ENCODE results near the gene EIF4G3.
"Not testable (repeated sequence)": the region's sequence is repeated elsewhere in the genome, so short reads cannot be mapped to it uniquely, and the experiment has no call there.

The EIF4G3 gene

DNA sequence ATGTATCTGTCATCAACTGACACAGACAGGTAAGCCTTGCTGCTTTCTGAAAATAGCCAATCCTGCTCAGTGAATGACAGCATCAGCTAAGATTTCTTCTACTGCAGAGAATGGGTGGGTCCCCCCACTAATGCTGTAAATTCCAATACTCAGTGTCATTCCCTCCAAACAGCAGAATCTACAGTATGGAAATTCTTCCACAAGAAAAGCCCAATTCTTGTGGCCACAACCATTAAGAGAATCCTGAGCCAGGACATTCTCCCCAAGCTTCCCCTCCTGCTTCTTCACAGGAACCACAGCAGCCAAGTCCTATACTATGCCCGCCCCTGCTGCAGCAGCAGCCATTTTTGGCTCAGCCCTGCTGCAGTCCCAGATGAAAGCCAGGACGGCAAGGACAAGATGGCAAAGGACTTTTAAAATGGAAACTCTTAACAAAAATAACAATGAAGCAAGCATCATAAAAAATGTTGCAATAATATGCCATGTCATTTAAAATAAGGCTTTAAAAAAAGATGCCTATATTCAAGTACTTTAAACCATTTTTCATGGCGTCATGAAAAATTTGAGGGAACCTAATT, 26.8 kb downstream of the EIF4G3 start:
- DNase-seq (ENCODE audit: low read depth), result no peak

DNA sequence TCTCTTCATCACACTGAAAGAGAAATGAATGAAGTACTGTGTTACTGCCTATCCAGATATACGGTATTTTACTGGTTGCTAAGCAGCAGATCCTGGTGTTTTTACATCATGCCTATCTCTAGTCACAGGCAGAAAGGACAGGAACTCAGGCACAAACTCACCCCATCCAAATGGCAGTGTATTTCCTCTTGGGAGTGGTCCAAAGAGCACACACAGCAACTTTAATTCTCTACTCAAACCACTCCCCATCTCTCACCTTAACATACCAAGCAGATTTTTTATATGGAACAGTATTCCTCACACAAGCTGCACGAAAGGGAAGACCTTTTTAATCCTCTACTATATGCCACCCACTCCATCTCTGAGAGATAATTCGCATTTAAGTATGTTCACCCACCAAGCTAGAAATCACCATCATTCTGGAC, 27.3 kb downstream of the EIF4G3 start:
- no peak for DNase-seq (ENCODE audit: low read depth)

DNA sequence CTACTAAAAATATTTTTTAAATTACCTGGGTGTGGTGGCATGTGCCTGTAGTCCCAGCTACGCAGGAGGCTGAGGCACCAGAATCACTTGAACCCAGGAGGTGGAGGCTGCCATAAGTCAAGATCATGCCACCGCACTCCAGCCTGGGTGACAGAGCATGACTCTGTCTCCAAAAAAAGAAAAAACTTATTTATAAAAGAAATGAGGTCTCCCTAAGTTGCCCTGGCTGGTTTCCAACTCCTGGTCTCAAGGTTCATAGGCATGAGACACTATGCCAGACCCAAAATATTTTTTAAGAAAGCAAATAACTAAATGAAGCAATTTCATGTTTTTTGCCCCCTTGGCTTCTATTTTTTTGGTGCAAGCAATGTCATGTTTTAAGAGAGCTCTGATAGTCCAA, 32.9 kb downstream of the EIF4G3 start:
- no peak for DNase-seq (ENCODE audit: low read depth)

DNA sequence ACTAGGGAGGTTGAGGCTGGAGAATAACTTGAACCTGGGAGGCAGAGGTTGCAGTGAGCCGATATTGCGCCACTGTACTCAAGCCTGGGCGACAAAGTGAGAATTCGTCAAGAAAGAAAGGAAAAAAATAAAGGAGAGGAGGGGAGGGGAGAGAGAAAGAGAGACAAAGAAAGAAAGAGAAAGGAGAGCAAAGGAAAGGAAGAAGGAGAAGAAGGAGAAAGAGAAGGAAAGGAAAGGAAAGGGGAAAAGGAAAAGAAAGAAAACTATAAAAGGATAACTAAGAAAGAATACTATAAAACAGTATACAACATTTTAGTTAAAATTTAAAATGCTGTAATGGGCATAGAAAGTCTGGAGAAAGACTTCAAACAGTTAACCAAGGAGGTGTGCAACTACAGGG, 33.6 kb downstream of the EIF4G3 start:
- no peak for DNase-seq (ENCODE audit: low read depth)

DNA sequence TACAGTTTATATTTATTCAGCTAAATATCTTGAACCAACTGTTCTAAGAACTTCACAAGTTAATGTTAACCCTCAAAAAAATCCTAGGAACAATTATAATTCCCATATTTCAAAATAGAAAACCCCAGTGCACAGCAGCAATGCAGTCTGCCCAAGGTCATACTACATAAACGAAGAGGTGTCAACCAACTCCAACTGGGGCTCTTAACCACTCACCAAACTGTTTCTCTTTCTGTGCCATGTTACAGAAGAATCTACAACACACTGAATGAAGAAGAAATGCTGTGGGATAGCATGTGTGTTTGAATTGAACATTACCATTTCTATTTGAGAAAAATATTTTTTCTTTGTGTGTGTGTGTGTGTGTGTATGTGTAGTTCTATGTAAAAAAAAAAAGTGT, 35.7 kb downstream of the EIF4G3 start:
- DNase-seq (ENCODE audit: low read depth), result no peak

DNA sequence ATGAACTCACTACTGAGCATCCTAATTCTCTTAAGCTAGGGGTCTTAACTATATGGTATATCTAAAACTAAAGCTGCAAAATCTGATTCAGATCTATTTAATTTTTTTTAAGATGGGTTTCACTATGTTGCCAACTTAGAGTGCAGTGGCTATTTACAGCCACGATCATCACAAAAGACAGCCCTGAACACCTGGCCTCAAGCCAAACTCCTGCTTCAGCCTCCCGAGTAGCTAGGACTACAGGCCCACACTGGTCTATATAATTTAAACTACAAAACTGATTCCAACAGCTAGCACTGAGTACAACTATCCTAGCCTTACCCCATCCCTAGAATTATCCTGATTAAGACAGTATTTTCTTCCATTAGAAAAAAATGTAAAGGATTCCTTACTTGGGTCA, 37.1 kb downstream of the EIF4G3 start:
- DNase-seq (ENCODE audit: low read depth), result no peak

DNA sequence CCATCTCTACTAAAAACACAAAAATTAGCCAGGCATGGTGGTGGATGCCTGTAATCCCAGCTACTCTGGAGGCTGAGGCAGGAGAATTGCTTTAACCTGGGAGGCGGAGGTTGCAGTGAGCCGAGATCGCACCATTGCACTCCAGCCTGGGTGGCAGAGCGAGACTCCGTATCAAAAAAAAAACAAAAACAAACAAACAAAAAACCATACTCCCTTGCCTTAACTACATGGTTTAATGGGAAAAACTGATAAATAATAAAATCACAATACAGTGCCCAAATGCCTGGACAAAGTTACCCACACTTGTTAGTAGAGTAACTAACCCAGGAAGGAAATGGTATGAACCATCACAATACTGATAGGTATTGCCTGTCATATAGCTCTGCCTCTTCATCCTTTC, 40.4 kb downstream of the EIF4G3 start:
- DNase-seq (ENCODE audit: low read depth), result not testable (repeated sequence)

DNA sequence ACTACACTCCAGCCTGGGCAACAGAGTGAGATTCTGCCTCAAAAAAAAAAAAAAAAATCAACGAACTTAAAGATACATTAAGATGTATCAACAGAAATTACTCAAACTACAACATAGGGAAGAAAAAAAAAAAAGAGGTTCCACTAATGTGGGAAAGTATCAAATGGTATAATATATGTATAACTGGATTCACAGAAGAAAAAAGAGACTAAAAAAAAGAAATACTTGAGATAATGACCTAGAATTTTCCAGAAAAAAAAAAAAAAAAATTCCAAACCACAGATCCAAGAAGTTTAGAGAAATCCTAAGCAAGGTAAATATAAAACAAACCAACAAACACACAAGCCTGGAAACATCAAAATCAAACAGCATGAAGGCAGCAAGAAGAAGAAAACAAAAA, 45.5 kb downstream of the EIF4G3 start:
- no peak for DNase-seq (ENCODE audit: low read depth)

DNA sequence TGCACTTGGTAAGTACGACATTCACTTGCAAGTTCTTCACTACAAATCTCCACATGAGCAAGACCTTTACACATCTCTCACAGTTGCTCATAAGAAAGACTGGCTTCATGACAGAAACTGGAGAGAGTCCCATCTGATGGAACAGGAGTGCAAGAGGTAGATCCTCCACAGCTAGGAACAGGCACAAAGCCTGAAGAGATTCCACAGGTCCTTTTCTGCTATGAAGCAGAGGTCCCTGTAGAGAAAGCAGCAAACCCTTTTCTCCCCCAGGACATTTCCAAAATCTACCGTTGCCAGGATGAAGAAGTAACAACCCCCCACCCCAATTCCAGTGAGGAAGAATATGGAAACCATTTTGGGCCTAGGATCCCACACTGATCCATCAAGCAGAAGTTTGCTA, 47.3 kb downstream of the EIF4G3 start:
- DNase-seq (ENCODE audit: low read depth), result no peak

DNA sequence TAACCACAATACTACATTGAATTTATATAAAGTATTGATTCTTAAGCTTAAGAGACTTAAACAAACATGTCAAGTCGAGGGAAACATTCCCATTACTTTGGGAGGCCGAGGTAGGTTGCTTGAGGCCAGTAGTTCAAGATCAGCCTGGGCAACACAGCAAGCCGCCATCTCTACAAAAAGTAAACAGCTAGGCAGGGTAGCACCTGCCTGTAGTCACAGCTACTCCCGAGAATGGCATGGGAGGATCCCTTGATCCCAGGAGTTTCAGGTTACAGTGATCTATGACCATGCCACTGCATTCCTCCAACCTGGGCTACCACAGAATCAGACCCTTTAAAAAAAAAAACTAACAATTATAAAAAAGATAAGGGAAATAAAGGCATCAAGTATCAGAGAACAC, 50.4 kb downstream of the EIF4G3 start:
- DNase-seq (ENCODE audit: low read depth), result no peak

DNA sequence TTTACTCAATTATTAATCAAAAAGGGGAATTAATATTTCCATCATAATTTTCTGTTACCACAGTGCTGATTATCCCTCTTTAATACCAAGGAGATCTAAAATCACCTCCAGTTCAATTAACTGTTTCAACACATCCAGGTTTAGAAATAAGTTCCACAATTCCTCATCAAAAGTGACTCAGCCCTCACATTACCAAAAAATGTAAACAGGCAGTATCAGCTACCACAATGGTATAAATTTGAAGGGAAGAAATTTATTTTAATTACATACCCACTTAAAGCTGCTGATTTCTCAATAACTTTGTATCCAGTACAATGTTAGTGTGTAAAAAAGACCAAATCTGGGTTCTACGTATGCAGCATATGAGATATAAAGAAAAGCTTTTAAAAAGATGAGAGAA, 51.9 kb downstream of the EIF4G3 start:
- no peak for DNase-seq (ENCODE audit: low read depth)

DNA sequence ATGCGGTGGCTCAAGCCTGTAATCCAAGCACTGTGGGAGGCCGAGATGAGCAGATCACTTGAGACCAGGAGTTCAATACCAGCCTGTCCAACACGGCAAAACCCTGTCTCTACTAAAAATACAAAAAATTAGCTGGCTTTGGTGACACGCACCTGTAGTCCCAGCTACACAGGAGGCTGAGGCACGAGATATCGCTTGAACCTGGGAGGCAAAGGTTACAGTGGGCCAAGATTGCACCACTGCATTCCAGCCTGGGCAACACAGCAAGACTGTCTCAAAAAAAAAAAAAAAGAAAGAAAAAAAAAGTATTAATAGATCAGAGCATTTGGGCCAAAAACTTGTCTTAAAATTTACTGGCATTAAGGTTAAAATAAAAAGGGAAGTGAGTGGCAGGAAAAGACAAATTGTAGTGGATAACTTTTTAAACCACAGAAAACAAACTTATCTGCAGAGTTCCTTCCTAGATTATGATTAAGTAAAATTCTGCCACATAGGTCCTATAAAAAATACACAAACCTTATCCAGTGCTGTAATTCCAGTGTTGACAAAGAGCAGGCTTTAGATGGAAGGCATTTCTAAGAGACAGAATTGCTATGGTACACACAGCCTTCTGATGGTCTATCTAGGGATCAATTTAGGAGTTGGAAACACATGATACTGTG, 53.3 kb downstream of the EIF4G3 start:
- DNase-seq (ENCODE audit: low read depth), result no peak

DNA sequence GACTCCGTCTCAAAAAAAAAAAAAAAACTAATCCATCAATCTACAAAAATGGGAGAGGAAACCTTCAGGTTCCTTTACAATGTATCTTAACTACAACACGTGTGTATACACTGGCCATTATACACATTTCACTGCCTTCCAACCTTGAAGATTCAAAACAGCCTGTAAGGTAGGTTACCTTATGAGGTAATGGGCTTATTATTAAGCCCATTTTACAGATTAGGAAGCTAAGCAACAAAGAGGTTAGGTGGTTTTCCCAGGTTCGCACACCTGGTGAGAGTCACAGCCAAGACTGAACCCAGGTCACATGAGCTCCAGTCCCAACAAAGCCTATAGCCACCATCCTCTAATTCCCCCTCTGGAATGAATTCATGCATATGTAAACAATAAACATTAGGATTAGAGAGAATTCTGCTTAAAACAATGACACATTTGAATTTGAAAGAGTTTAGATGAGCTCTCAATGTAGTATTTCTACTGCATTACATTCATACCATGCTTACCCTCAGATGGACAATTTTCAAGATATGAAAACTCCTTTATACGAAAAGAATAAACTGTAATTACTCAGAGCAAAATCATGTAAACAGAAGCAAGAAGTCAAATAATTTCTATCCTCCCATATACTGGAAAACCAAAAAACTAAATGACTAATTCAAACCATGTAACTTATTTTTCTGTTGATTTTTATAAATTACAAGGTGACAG, 54.8 kb downstream of the EIF4G3 start:
- DNase-seq (ENCODE audit: low read depth), result no peak

DNA sequence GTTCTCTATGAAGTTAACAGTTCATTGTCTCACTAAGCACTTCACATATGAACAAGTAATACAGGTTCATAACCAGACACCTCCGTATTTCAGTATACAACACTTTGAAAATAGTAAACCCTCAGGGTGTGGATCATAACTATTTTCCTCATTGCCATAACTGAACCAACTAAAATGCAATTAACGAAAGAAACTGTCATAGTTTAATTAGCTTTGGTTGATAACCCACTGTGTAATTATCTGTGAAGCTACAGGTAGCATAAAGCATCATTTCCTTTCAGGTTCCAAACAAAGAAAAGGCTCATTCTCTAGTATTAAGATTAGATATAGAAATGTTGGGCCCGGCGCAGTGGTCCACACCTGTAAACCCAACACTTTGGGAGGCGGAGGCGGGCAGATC, 58.5 kb downstream of the EIF4G3 start:
- no peak for DNase-seq (ENCODE audit: low read depth)

DNA sequence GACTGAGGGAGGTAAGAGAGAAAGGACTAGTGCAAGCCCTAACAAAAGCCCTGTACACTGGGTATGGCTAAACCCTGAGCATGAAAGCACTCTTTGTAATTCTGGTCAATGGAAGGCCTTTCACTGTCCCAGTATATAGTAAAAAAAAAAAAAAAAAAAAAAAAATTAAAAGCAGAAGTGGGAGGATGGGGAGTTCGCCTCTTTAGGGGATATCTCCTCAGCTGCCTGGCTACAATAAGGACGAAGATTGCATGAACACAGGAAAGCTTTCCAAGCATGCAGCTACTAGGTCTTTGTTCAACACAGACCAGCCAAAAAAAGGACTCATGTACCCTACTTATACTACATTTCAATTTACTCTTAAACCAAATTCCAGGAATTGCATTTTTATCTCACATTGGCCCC, 59.1 kb downstream of the EIF4G3 start:
- no peak for DNase-seq (ENCODE audit: low read depth)

DNA sequence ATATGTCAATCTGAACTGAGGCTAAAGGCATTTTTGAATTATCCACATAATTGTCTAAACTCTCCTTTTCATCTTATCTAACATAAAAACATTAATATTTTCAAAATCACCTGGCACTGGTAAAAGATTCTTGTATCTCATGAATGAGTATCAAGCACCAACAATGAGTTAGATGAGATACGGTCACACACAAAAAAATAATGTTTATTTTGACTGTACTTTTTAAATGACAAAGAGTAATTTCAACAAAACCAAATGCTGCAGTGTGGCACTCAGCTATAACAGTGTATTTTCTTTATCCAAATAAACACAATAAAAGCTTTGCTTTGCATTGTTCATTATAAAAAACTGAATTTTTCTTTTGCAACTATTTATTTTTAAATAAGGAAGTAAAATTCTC, 59.5 kb downstream of the EIF4G3 start:
- no peak for DNase-seq (ENCODE audit: low read depth)

DNA sequence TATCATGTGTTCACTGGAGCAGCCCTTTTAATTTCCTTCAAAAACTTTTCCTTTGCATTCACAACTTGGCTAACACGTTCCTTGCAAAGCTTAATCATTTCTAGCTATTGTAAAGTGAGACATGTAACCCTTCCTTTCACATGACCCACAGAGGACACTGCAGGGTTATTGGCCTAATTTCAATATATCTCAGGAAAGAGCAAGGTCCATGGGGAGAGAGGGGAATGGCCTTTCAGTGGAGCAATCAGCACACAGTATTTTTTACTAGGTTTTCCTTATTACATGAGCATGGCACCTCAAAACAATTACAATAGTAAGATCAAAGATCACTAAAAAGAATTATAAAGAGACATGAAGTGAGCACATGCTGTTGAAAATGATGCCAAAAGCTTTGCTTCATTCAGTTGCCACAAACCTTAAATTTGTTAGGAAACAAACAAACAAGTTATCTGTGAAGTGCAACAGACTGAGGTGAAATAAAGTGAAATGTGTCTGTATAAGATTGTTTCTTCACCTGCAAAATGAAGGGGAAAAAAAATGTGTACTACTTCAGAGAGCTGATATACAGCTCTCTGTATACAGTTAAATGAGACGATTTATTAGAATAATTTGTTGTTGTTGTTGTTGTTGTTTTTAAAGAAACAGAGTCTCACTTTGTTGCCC, 61.5 kb downstream of the EIF4G3 start:
- DNase-seq (ENCODE audit: low read depth), result no peak

DNA sequence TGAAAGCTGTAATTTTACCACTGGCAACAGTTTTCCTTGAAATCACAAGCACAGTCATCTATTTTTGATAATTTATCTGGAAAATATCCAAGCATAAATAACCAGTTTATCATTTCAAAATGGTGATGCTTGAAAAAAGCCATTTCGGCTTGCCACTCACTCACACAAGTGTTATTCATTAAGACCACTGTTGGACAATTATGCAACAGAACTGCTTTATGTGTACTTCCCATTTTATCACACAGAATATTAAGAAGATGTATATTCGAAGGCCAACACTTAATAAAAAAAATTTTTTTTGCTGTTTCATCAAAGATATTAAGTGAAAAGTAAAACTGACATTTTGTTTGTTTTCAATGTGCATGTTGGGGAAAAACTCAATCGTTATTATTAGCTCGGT, 62.3 kb downstream of the EIF4G3 start:
- DNase-seq (ENCODE audit: low read depth), result no peak

DNA sequence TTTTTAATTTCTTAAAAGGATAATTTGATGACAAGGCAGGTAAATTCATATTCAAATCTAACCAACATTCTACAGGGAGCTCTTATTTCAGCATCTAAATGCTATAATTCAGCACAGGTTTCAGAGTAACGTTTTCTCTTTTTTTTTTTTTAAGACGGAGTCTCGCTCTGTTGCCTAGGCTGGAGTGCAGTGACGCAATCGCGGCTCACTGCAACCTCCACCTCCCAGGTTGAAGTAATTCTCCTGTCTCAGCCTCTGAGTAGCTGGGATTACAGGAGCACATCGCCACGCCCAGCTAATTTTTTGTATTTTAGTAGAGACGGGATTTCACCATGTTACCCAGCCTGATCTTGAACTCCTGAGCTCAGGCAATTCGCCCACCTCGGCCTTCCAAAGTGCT, 66.5 kb downstream of the EIF4G3 start:
- no peak for DNase-seq (ENCODE audit: low read depth)

DNA sequence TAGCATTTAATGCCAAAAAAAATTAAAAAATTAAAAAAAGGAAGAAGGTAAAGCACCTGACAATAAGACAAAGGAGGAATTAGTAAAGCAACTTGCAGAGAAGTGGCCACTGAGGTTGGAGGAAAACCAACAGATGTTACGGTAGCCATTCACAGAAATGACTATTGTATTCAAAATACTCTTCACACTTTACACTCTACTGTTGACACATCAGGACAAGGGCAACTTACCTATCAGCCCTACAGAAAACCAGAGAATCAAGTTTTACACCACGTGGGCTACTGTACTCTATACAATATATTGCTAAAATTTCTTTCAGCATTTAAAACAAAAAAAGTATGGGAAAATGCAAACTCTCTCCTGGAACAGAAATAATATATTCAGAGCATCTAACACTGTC, 70.0 kb downstream of the EIF4G3 start:
- DNase-seq (ENCODE audit: low read depth), result no peak

DNA sequence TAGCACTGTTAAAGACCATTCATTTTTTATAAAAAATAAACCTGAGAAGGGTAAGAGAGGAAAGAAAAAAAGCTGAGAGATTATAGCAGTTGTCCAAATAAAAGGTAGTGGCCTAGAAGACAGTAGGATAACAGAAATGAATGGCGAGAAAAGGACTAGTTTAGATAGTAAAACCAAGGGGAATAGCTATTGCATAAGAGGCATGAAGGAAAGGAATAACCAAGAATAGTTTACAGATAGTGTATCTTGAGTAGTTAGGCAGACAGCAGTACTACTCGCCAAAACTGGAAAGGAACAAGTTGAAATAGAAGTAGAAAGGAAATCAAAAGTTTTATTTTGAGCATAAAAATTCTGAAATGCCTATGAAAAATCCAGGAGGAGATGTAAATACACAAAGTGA, 70.5 kb downstream of the EIF4G3 start:
- DNase-seq (ENCODE audit: low read depth), result no peak

DNA sequence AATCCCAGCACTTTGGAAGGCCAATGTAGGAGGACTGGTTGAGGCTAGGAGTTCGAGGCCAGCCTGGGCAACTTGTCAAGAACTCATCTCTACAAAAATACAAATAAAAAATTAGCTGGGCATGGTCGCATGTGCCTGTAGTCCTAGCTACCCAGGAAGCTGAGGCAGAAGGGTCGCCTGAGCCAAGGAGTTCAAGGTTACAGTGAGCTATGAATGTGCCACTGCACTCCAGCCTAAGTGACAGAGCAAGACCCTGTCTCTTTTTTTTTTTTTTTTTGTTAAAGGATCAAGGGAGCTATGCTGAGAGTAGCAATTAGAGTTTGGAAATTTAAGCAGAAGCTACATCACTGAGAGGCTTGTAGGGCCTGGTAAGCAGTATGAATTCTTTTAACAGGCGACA, 70.9 kb downstream of the EIF4G3 start:
- no peak for DNase-seq (ENCODE audit: low read depth)

DNA sequence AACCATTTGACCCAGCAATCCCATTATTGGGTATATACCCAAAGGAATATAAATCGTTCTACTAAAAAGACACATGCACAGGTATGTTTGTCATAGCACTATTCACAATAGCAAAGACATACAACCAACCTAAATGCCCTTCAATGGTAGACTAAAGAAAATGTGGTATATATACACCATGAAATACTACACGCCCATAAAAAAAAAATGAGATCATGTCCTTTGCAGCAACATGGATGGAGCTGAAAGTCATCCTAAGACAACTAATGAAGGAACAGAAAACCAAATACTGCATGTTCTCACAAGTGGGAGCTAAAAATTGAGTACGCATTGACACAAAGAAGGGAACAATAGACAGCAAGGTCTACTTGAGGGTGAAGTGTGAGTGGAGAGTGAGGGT, 72.0 kb downstream of the EIF4G3 start:
- no peak for DNase-seq (ENCODE audit: low read depth)
